H1 (cell line): ENCODE results near the gene TRIM22. TPM values are rescaled to one million over a fixed set of nuclear protein-coding genes. Genes with fewer than 3 reads are reported as not detected.

ENCODE experiments used
- CTCF ChIA-PET: fragments of 300-600 bp; sonication (Branson Sonifier 250); formaldehyde crosslinking; loops from one replicate; lab custom pipeline; 2021; ENCODE audit not compliant: partially characterized antibody; lab: Charles Lee
- POLR2A ChIA-PET: fragments of 300-600 bp; sonication (Branson Sonifier 250); formaldehyde crosslinking; loops from one replicate; lab custom pipeline; 2021; ENCODE audit warnings: inconsistent platforms; ENCODE audit not compliant: partially characterized antibody; lab: Charles Lee
- DNase-seq, 2 experiments: peaks; one replicate each; pipeline versions ENCODE4 v3.0.0 to v3.0.0-alpha.2; 2010 to 2022; ENCODE audit warnings: low spot score in 2 of 2, low read depth in 1 of 2, mixed read lengths in 1 of 2
- FAIRE-seq: peaks from 2 replicates; lab custom pipeline; 2011; peaks lifted over from hg19 to GRCh38; lab: Jason Lieb, UNC
- H2AFZ ChIP-seq: 2 replicates; pipeline ENCODE4 v1.8.1; 2012; ENCODE audit warnings: low read length, inconsistent platforms
- H2AK5ac ChIP-seq: 2 replicates; pipeline ENCODE4 v1.6.1; 2013; ENCODE audit warnings: low read depth, low read length
- H2BK120ac ChIP-seq: replicated peaks from 2 replicates; pipeline ENCODE3; 2013; ENCODE audit warnings: low read depth, low read length, inconsistent platforms
- H2BK12ac ChIP-seq: 2 replicates; pipeline ENCODE4 v1.6.1; 2013; ENCODE audit warnings: low read depth, low read length
- H2BK15ac ChIP-seq: 2 replicates; pipeline ENCODE4 v1.6.1; 2013; ENCODE audit warnings: low read length
- H2BK20ac ChIP-seq: 2 replicates; pipeline ENCODE4 v1.6.1; 2013; ENCODE audit warnings: low read length
- H2BK5ac ChIP-seq: 2 replicates; pipeline ENCODE4 v1.6.1; 2013; ENCODE audit warnings: low read depth, low read length
- H3K14ac ChIP-seq: 2 replicates; pipeline ENCODE4 v1.6.1; 2013; ENCODE audit warnings: inconsistent platforms; ENCODE audit not compliant: insufficient read length
- H3K18ac ChIP-seq: 2 replicates; pipeline ENCODE4 v1.6.1; 2013; ENCODE audit warnings: low read length; ENCODE audit errors: extremely low read depth
- H3K23ac ChIP-seq: 2 replicates; pipeline ENCODE4 v1.6.1; 2013; ENCODE audit warnings: inconsistent platforms; ENCODE audit not compliant: insufficient read length
- H3K23me2 ChIP-seq: 2 replicates; pipeline ENCODE4 v1.6.1; 2013; ENCODE audit warnings: low read depth, low read length
- H3K27ac ChIP-seq: 2 replicates; pipeline ENCODE4 v1.6.1; 2011; ENCODE audit warnings: low read depth, low read length, inconsistent platforms
- H3K27me3 ChIP-seq, 4 experiments: replicated peaks in 1 of 4; 1 replicate in 1 of 4; 2 replicates in 3 of 4; pipeline versions ENCODE4 v1.6.1 to v1.8.1; 2011 to 2013; ENCODE audit warnings: low read length in 3 of 4, mild to moderate bottlenecking in 3 of 4, inconsistent platforms in 2 of 4, mixed read lengths in 2 of 4, moderate library complexity in 1 of 4; ENCODE audit not compliant: control insufficient read depth in 3 of 4, insufficient read depth in 3 of 4; ENCODE audit errors: extremely low read depth in 1 of 4
- H3K36me3 ChIP-seq, 4 experiments: 2 replicates each; pipeline versions ENCODE4 v1.6.1 to v1.8.1; 2011 to 2013; ENCODE audit warnings: mild to moderate bottlenecking in 4 of 4, low read length in 3 of 4, moderate library complexity in 2 of 4, control low read depth in 1 of 4, inconsistent platforms in 1 of 4; ENCODE audit not compliant: insufficient read depth in 4 of 4, control insufficient read depth in 2 of 4
- H3K4ac ChIP-seq: replicated peaks from 2 replicates; pipeline ENCODE3; 2013; ENCODE audit warnings: low read length, low read depth, mixed read lengths, inconsistent platforms; ENCODE audit not compliant: insufficient read length
- H3K4me1 ChIP-seq, 4 experiments: replicated peaks in 1 of 4; 1 replicate in 1 of 4; 2 replicates in 3 of 4; pipeline versions ENCODE4 v1.6.1 to v1.8.1; 2011 to 2013; ENCODE audit warnings: low read length in 3 of 4, inconsistent platforms in 2 of 4, mixed read lengths in 1 of 4; ENCODE audit not compliant: insufficient read depth in 4 of 4, control insufficient read depth in 3 of 4
- H3K4me2 ChIP-seq, 2 experiments: 2 replicates each; pipeline versions ENCODE4 v1.6.1 to v1.8.1; 2011 to 2013; ENCODE audit warnings: low read depth in 2 of 2, low read length in 2 of 2, control low read depth in 1 of 2, inconsistent platforms in 1 of 2, mild to moderate bottlenecking in 1 of 2; ENCODE audit not compliant: insufficient read depth in 1 of 2
- H3K4me3 ChIP-seq, 4 experiments: fragments of 200-600, 300-600 bp in 1 of 4; sonication (generic), shearing (Covaris generic), sonication (Bioruptor Twin) in 1 of 4; 2 replicates each; pipeline versions ENCODE4 v1.5.1 to v1.8.1; 2011 to 2016; ENCODE audit warnings: low read length in 4 of 4, low read depth in 3 of 4, control low read depth in 2 of 4, inconsistent platforms in 2 of 4, mild to moderate bottlenecking in 2 of 4, mixed read lengths in 1 of 4, moderate library complexity in 1 of 4; ENCODE audit not compliant: insufficient read depth in 2 of 4; ENCODE audit errors: extremely low read depth in 1 of 4
- H3K56ac ChIP-seq: replicated peaks from 2 replicates; pipeline ENCODE3; 2013; ENCODE audit warnings: low read depth, mild to moderate bottlenecking, mixed read lengths, low read length, inconsistent platforms; ENCODE audit not compliant: insufficient read length
- H3K79me1 ChIP-seq: 2 replicates; pipeline ENCODE4 v1.6.1; 2013; ENCODE audit warnings: low read depth, low read length, control low read depth
- H3K79me2 ChIP-seq, 2 experiments: 2 replicates each; pipeline versions ENCODE4 v1.6.1 to v1.8.1; 2012 to 2013; ENCODE audit warnings: low read length in 2 of 2, mild to moderate bottlenecking in 2 of 2, inconsistent platforms in 1 of 2; ENCODE audit not compliant: insufficient read depth in 2 of 2, control insufficient read depth in 1 of 2
- H3K9ac ChIP-seq, 4 experiments: replicated peaks in 1 of 4; 1 replicate in 1 of 4; 2 replicates in 3 of 4; pipeline versions ENCODE4 v1.6.1 to v1.8.1; 2011 to 2013; ENCODE audit warnings: low read depth in 3 of 4, low read length in 3 of 4, control low read depth in 2 of 4, mild to moderate bottlenecking in 2 of 4, moderate library complexity in 2 of 4, inconsistent platforms in 1 of 4; ENCODE audit errors: extremely low read depth in 1 of 4
- H3K9me3 ChIP-seq, 2 experiments: 2 replicates each; pipeline versions ENCODE4 v1.6.1 to v1.8.1; 2012 to 2013; ENCODE audit warnings: mild to moderate bottlenecking in 2 of 2, moderate library complexity in 2 of 2, control low read depth in 1 of 2, inconsistent platforms in 1 of 2, low read depth in 1 of 2, low read length in 1 of 2, mixed read lengths in 1 of 2; ENCODE audit not compliant: insufficient read depth in 2 of 2
- H4K20me1 ChIP-seq, 2 experiments: replicated peaks in 1 of 2; 2 replicates each; pipeline versions ENCODE3 to v1.8.1; 2011 to 2013; ENCODE audit warnings: inconsistent platforms in 2 of 2, low read length in 2 of 2, mild to moderate bottlenecking in 1 of 2; ENCODE audit not compliant: insufficient read depth in 2 of 2, control insufficient read depth in 1 of 2
- H4K5ac ChIP-seq: 2 replicates; pipeline ENCODE4 v1.6.1; 2013; ENCODE audit warnings: low read length, low read depth, mixed read lengths, inconsistent platforms; ENCODE audit not compliant: insufficient read length
- H4K8ac ChIP-seq: 2 replicates; pipeline ENCODE4 v1.8.0; 2013; ENCODE audit warnings: mild to moderate bottlenecking, moderate library complexity, low read length, inconsistent platforms; ENCODE audit not compliant: insufficient read depth; ENCODE audit errors: extremely low read depth
- H4K91ac ChIP-seq: replicated peaks from 2 replicates; pipeline ENCODE3; 2013; ENCODE audit warnings: low read length, mixed read lengths, inconsistent platforms; ENCODE audit not compliant: insufficient read length
- BACH1 ChIP-seq: IDR thresholded peaks from 2 replicates; pipeline ENCODE4 v1.6.1; 2012; ENCODE audit warnings: low read length, improper control_type of control experiment
- GABPA ChIP-seq: IDR thresholded peaks from 2 replicates; pipeline ENCODE4 v1.6.1; 2011; ENCODE audit warnings: mild to moderate bottlenecking, low read length, moderate library complexity, borderline replicate concordance; ENCODE audit not compliant: insufficient read depth
- HDAC2 ChIP-seq, 2 experiments: fragments of 300-600 bp in 1 of 2; sonication (generic) in 1 of 2; IDR thresholded peaks; 2 replicates each; pipeline ENCODE4 v1.6.1; 2011 to 2012; ENCODE audit warnings: low read depth in 2 of 2, low read length in 2 of 2, mild to moderate bottlenecking in 2 of 2, moderate library complexity in 2 of 2, borderline replicate concordance in 1 of 2, inconsistent platforms in 1 of 2
- KDM1A ChIP-seq: fragments of 200-600, 300-600 bp; sonication (generic); IDR thresholded peaks from 2 replicates; pipeline ENCODE4 v1.7.1; 2016; ENCODE audit warnings: mild to moderate bottlenecking, low read length, borderline replicate concordance
- POLR2AphosphoS5 ChIP-seq: IDR thresholded peaks from 2 replicates; pipeline ENCODE4 v1.6.1; 2011; ENCODE audit warnings: low read depth, low read length
- polyA plus RNA-seq, 7 experiments: library from polyadenylated mRNA; depleted of rRNA in 3 of 7; stranded (reverse) in 5 of 7; unstranded in 2 of 7; fragments of >200 nt in 5 of 7; fragments of 200-250 nt in 2 of 7; gene quantifications; 1 replicate in 5 of 7; 2 replicates in 1 of 7; 4 replicates in 1 of 7; pipeline versions ENCODE4 v1.2.1 to v1.2.3, GENCODE V29; 2011 to 2013; ENCODE audit warnings: missing spikeins in 2 of 7, mixed read lengths in 2 of 7
- total RNA-seq: library from RNA; stranded (reverse); fragmentation: NEBNext Ultra II Directional; extraction: Animal tissue kit (Norgen Biotek cat#: 25700); gene quantifications from 2 replicates; pipeline ENCODE4 v1.2.1, GENCODE V29; 2021

The TRIM22 gene
- total and polyA plus RNA-seq, 2 of the 8 experiments (the other 6 are each of a cell fraction or from before 2014, with no cell fraction given): 56.0 to 82.7 TPM

DNA sequence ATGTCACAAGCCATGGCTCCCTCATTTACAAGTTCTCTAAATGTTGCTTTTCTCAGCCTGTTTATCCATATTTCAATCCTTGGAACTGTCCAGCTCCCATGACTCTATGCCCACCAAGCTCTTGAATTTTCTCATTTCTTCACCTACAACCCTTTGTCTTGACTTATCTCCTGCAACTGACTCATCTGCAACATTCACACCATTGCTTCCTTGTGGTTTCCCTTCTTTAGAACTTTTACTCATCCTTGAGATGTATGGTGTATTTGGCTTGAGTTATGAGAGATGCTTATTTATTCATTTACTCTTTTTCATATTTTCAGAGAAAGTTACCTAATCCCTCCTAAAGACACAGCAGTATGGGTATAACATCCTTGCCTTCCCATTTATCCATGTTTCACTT, 46.0 kb upstream of the TRIM22 start:
- Histone ChIP-seq H3K79me2 (no peaks in the 10 kb centered on the region), H2BK20ac (no peak overlapping the region), H3K79me1 (no peaks in the 10 kb centered on the region), H2BK5ac (no peak overlapping the region), H2AK5ac (no peak overlapping the region), H3K4me3 (no peak overlapping the region), H3K14ac (no peak overlapping the region), H3K27ac (no peak overlapping the region), H3K9ac (no peak overlapping the region), H2AFZ (no peak overlapping the region), H4K5ac (no peak overlapping the region), H3K18ac (no peak overlapping the region), H3K23me2 (no peaks in the 10 kb centered on the region), H4K8ac (no peak overlapping the region), H3K36me3 (no peaks in the 10 kb centered on the region), H4K20me1 (no peaks in the 10 kb centered on the region), H3K27me3 (no peaks in the 10 kb centered on the region), H3K4ac (no peak overlapping the region), H2BK12ac (no peak overlapping the region), H3K56ac (no peak overlapping the region), H2BK120ac (no peak overlapping the region), H2BK15ac (no peak overlapping the region), H4K91ac (no peak overlapping the region), H3K9me3 (no peaks in the 10 kb centered on the region), H3K23ac (no peak overlapping the region), H3K4me1 (no peaks in the 10 kb centered on the region), H3K4me2 (no peak overlapping the region)
- FAIRE-seq: no peak
- POLR2A ChIA-PET: no interaction called here
- DNase-seq: no peak
- CTCF ChIA-PET: no interaction called here
- no peak for TF ChIP-seq POLR2AphosphoS5
- TF ChIP-seq GABPA: no peak
- TF ChIP-seq HDAC2 (IDR thresholded peaks at IDR 0.05; ENCODE audit: borderline replicate concordance in 1 of 2, low read depth in 2 of 2, low read length in 2 of 2): no peak
- TF ChIP-seq KDM1A: no peak
- no peak for TF ChIP-seq BACH1
